NCI-H2107 treated with DMSO at 0.1 percent for 48 hours (cell line): ENCODE results near the gene EEFSEC.
"Not testable (repeated sequence)": the region's sequence is repeated elsewhere in the genome, so short reads cannot be mapped to it uniquely, and the experiment has no call there.

Source experiments
- DNase-seq: peaks from one replicate; lab custom pipeline; 2025; ENCODE audit not compliant: unreplicated experiment; lab: John Stamatoyannopoulos, UW

EEFSEC gene

GRCh38 chr3:128152419-128153155 lies 694 bp upstream of the EEFSEC start:
- DNase-seq: no peak

- DNase-seq: not testable (repeated sequence)
These were observed 1.1 kb downstream of the EEFSEC start for GRCh38 chr3:128154354-128154753.

GRCh38 chr3:128155616-128156360 lies 2.5 kb downstream of the EEFSEC start:
- DNase-seq: no peak

- DNase-seq: no peak
These were observed 7.4 kb downstream of the EEFSEC start for GRCh38 chr3:128160661-128161060.

- no peak for DNase-seq
These were observed 10.2 kb downstream of the EEFSEC start for GRCh38 chr3:128163432-128163831.

- DNase-seq: no peak
These were observed 13.7 kb downstream of the EEFSEC start for GRCh38 chr3:128166971-128167453.

GRCh38 chr3:128167646-128167972 lies 14.3 kb downstream of the EEFSEC start:
- DNase-seq: no peak

- DNase-seq: no peak
These were observed 14.8 kb downstream of the EEFSEC start for GRCh38 chr3:128167973-128168674.

- DNase-seq: no peak
These were observed 15.6 kb downstream of the EEFSEC start for GRCh38 chr3:128168836-128169235.

GRCh38 chr3:128170866-128171516 lies 17.7 kb downstream of the EEFSEC start:
- peak; percentile 62 for DNase-seq

GRCh38 chr3:128173200-128173599 lies 19.9 kb downstream of the EEFSEC start:
- no peak for DNase-seq

GRCh38 chr3:128173849-128174248 lies 20.6 kb downstream of the EEFSEC start:
- DNase-seq: no peak

- DNase-seq: peak; percentile 32
These were observed 21.7 kb downstream of the EEFSEC start for GRCh38 chr3:128174675-128175590.

- DNase-seq: no peak
These were observed 22.5 kb downstream of the EEFSEC start for GRCh38 chr3:128175768-128176167.

GRCh38 chr3:128176276-128176833 lies 23.1 kb downstream of the EEFSEC start:
- no peak for DNase-seq

GRCh38 chr3:128177865-128178264 lies 24.6 kb downstream of the EEFSEC start:
- DNase-seq: no peak

GRCh38 chr3:128178782-128179483 lies 25.7 kb downstream of the EEFSEC start:
- peak; percentile 21 for DNase-seq

GRCh38 chr3:128179484-128179819 lies 26.2 kb downstream of the EEFSEC start:
- no peak for DNase-seq

- DNase-seq: no peak
These were observed 27.2 kb downstream of the EEFSEC start for GRCh38 chr3:128180436-128180835.
